Stimulated activated CD8-positive, alpha-beta memory T cell treated with anti-CD3 and anti-CD28 coated beads, Interleukin-4, amount 100 ng/mL, for 4 hours (primary cell): ENCODE results near the gene HBEGF.
A peak's percentile ranks its signal among the peaks of the same experiment; 100 is the strongest.

Experiments
- DNase-seq, 2 donors: peaks; one replicate each; pipeline ENCODE4 v3.0.0-alpha.2; 2020; ENCODE audit warnings: low read depth in 2 of 2, low spot score in 1 of 2

HBEGF gene

GRCh38 chr5:140305471-140305870 lies 40.9 kb downstream of the HBEGF start:
- no peak for DNase-seq

GRCh38 chr5:140303966-140304365 lies 42.4 kb downstream of the HBEGF start:
- no peak for DNase-seq

- DNase-seq = peak; percentile 84
These were observed 43.4 kb downstream of the HBEGF start, which contains the start of gene PFDN1 for GRCh38 chr5:140302786-140303639. Gene PFDN1 (minus strand): TSS chr5:140303101. CDS start chr5:140303073, 28 bp downstream.

- no peak for DNase-seq
These were observed 45.3 kb downstream of the HBEGF start for GRCh38 chr5:140301136-140301535.

GRCh38 chr5:140299056-140299455 lies 47.3 kb downstream of the HBEGF start:
- DNase-seq = no peak

- no peak for DNase-seq
These were observed 48.2 kb downstream of the HBEGF start for GRCh38 chr5:140298183-140298601.

- DNase-seq = no peak
These were observed 49.1 kb downstream of the HBEGF start for GRCh38 chr5:140297283-140297682.

GRCh38 chr5:140296289-140296688 lies 50.1 kb downstream of the HBEGF start:
- no peak for DNase-seq

- no peak for DNase-seq
These were observed 51.0 kb downstream of the HBEGF start for GRCh38 chr5:140295414-140295813.

- DNase-seq = no peak
These were observed 51.6 kb downstream of the HBEGF start for GRCh38 chr5:140294753-140295152.

GRCh38 chr5:140293849-140294100 lies 52.6 kb downstream of the HBEGF start:
- no peak for DNase-seq

- no peak for DNase-seq
These were observed 53.1 kb downstream of the HBEGF start for GRCh38 chr5:140293091-140293848.

- no peak for DNase-seq
These were observed 54.0 kb downstream of the HBEGF start for GRCh38 chr5:140292212-140293036.

- no peak for DNase-seq
These were observed 58.4 kb downstream of the HBEGF start for GRCh38 chr5:140287801-140288521.

- no peak for DNase-seq
These were observed 60.0 kb downstream of the HBEGF start for GRCh38 chr5:140286424-140286823.

GRCh38 chr5:140284013-140284412 lies 62.4 kb downstream of the HBEGF start:
- no peak for DNase-seq
